GM23338 (cell line): Measurements from ENCODE around the gene ZNF561. TPM values are rescaled to one million over a fixed set of nuclear protein-coding genes. Genes with fewer than 3 reads are reported as not detected.

Source experiments
- ATAC-seq: fragments of 200-7000 bp; cut with Tn5 transposase; 3 replicates; pipeline ENCODE4 v1.9.1; 2020
- DNase-seq: peaks from one replicate; pipeline ENCODE4 v3.0.0-alpha.2; 2015; ENCODE audit warnings: low spot score
- H2AFZ ChIP-seq: fragments of 200-600 bp; sonication (generic); 2 replicates; pipeline ENCODE4 v1.8.0; 2016; ENCODE audit warnings: antibody characterized with exemption, mild to moderate bottlenecking, moderate library complexity
- H3F3A ChIP-seq: fragments of 200-600 bp; sonication (generic); replicated peaks from 2 replicates; pipeline ENCODE4 v1.8.0; 2017; ENCODE audit warnings: antibody characterized with exemption, mixed run types, low read depth
- H3K27ac ChIP-seq: fragments of 200-600 bp; sonication (generic); 2 replicates; pipeline ENCODE4 v1.6.1; 2016; ENCODE audit warnings: low read depth
- H3K27me3 ChIP-seq: fragments of 200-600 bp; sonication (generic); 2 replicates; pipeline ENCODE4 v1.8.0; 2016; ENCODE audit warnings: mild to moderate bottlenecking, mixed run types, moderate library complexity; ENCODE audit not compliant: insufficient read depth
- H3K36me3 ChIP-seq: fragments of 200-600 bp; sonication (generic); 2 replicates; pipeline ENCODE4 v1.8.0; 2016; ENCODE audit warnings: mild to moderate bottlenecking; ENCODE audit not compliant: insufficient read depth
- H3K4me1 ChIP-seq: fragments of 200-600 bp; sonication (generic); 2 replicates; pipeline ENCODE4 v1.8.0; 2016; ENCODE audit warnings: mild to moderate bottlenecking, moderate library complexity; ENCODE audit not compliant: insufficient read depth
- H3K4me2 ChIP-seq: fragments of 200-600 bp; sonication (generic); 2 replicates; pipeline ENCODE4 v1.7.1; 2017; ENCODE audit warnings: mixed run types
- H3K4me3 ChIP-seq: fragments of 200-600 bp; sonication (generic); 2 replicates; pipeline ENCODE4 v1.6.1; 2016; ENCODE audit warnings: mixed run types
- H3K79me2 ChIP-seq: fragments of 200-600 bp; sonication (generic); replicated peaks from 2 replicates; pipeline ENCODE4 v1.8.0; 2017; ENCODE audit warnings: mild to moderate bottlenecking; ENCODE audit not compliant: insufficient read depth
- H3K9me2 ChIP-seq: fragments of 200-600 bp; sonication (generic); 2 replicates; pipeline ENCODE4 v1.8.0; 2017; ENCODE audit not compliant: insufficient read depth
- H4K20me1 ChIP-seq: fragments of 200-600 bp; sonication (generic); replicated peaks from 2 replicates; pipeline ENCODE4 v1.8.0; 2017; ENCODE audit warnings: mild to moderate bottlenecking; ENCODE audit not compliant: insufficient read depth
- H3K27ac Mint-ChIP-seq: 2 replicates; pipeline ENCODE4 v1.8.0; 2020; ENCODE audit warnings: inconsistent platforms, mild to moderate bottlenecking, moderate library complexity, mixed read lengths
- H3K27me3 Mint-ChIP-seq: 3 replicates; pipeline ENCODE4 v1.8.0; 2022; ENCODE audit warnings: low read depth, mild to moderate bottlenecking, moderate library complexity, mixed read lengths, inconsistent platforms; ENCODE audit not compliant: insufficient read depth, poor library complexity
- H3K36me3 Mint-ChIP-seq: 3 replicates; pipeline ENCODE4 v1.8.0; 2021; ENCODE audit warnings: low read depth, mild to moderate bottlenecking, inconsistent platforms, moderate library complexity, mixed read lengths
- H3K4me1 Mint-ChIP-seq: 3 replicates; pipeline ENCODE4 v1.8.0; 2020; ENCODE audit warnings: mild to moderate bottlenecking, inconsistent platforms, mixed read lengths
- H3K4me3 Mint-ChIP-seq: 3 replicates; pipeline ENCODE4 v1.8.0; 2021; ENCODE audit warnings: moderate library complexity, mild to moderate bottlenecking, inconsistent platforms, mixed read lengths
- H3K9me3 Mint-ChIP-seq: 3 replicates; pipeline ENCODE4 v1.8.0; 2020; ENCODE audit warnings: moderate library complexity, mild to moderate bottlenecking, inconsistent platforms, mixed read lengths
- ETS1 ChIP-seq: IDR thresholded peaks from 2 replicates; pipeline ENCODE4 v1.6.1; 2016; ENCODE audit warnings: antibody characterized with exemption
- EZH2 ChIP-seq: fragments of 200-600 bp; sonication (generic); IDR thresholded peaks from one replicate; pipeline ENCODE4 v1.8.0; 2017; ENCODE audit warnings: antibody characterized with exemption, mild to moderate bottlenecking, low read depth; ENCODE audit not compliant: unreplicated experiment
- EZH2phosphoT487 ChIP-seq: fragments of 200-600 bp; sonication (generic); IDR thresholded peaks from one replicate; pipeline ENCODE4 v1.8.1; 2018; ENCODE audit warnings: antibody characterized with exemption; ENCODE audit not compliant: unreplicated experiment
- NANOG ChIP-seq: IDR thresholded peaks from 2 replicates; pipeline ENCODE4 v1.6.1; 2016; ENCODE audit warnings: antibody characterized with exemption, borderline replicate concordance
- POLR2AphosphoS5 ChIP-seq: IDR thresholded peaks from 2 replicates; pipeline ENCODE4 v1.6.1; 2016; ENCODE audit warnings: antibody characterized with exemption, low read depth
- REST ChIP-seq: IDR thresholded peaks from one replicate; pipeline ENCODE4 v1.6.1; 2018; ENCODE audit warnings: antibody characterized with exemption; ENCODE audit not compliant: unreplicated experiment
- STAT1 ChIP-seq: IDR thresholded peaks from one replicate; pipeline ENCODE4 v1.6.1; 2016; ENCODE audit warnings: antibody characterized with exemption; ENCODE audit not compliant: unreplicated experiment
- ZNF114 ChIP-seq: fragments of 250-450 bp; sonication (Bioruptor Pico); IDR thresholded peaks from 2 replicates; pipeline ENCODE4 v1.5.0; 2020; ENCODE audit warnings: mild to moderate bottlenecking, moderate library complexity
- ZNF331 ChIP-seq: fragments of 250-450 bp; sonication (Bioruptor Pico); IDR thresholded peaks from 2 replicates; pipeline ENCODE4 v1.5.0; 2020; ENCODE audit warnings: low read depth, mild to moderate bottlenecking, moderate library complexity
- ZNF462 ChIP-seq: fragments of 250-450 bp; sonication (Bioruptor Pico); IDR thresholded peaks from 2 replicates; pipeline ENCODE4 v1.5.0; 2020; ENCODE audit warnings: mild to moderate bottlenecking, moderate library complexity
- polyA plus RNA-seq: library from polyadenylated mRNA; unstranded; fragments of >200 nt; fragmentation: Nextera tagmentation; extraction: Ambion mirVana; gene quantifications from 2 replicates; pipeline ENCODE4 v1.2.1, GENCODE V29; 2016
- total RNA-seq: library from RNA; depleted of rRNA; stranded (reverse); fragments of >200 nt; shearing (Covaris generic); gene quantifications from 2 replicates; pipeline ENCODE4 v1.2.3, GENCODE V29; 2014

Gene ZNF561
- total and polyA plus RNA-seq, 2 experiments from 2014 or later, result 22.7 to 71.1 TPM

- H3K36me3 ChIP-seq, result peaks cover 7% of the 10 kb centered on the region; the same call in 1 of the 2 replicates
- H3K9me3 Mint-ChIP-seq, result no peaks in the 10 kb centered on the region
- TF ChIP-seq POLR2AphosphoS5 (no peak), EZH2phosphoT487 (no peak), ZNF331 (CRISPR knock-in tag) (no peak), EZH2 (no peak), ETS1 (no peak), NANOG (no peak), STAT1 (no peak)
- no peak overlapping the region for H3K27ac ChIP-seq
- no peak overlapping the region for H3K4me3 ChIP-seq
- H4K20me1 ChIP-seq, result no peaks in the 10 kb centered on the region
- ATAC-seq (no peak), DNase-seq (no peak)
- peaks cover 29% of the 10 kb centered on the region for H3K36me3 Mint-ChIP-seq
- H2AFZ ChIP-seq, result no peak overlapping the region
- H3K27me3 Mint-ChIP-seq, result peaks cover 2% of the 10 kb centered on the region
- H3K79me2 ChIP-seq, result no peaks in the 10 kb centered on the region
- H3K9me2 ChIP-seq, result no peaks in the 10 kb centered on the region; the same call in 1 of the 2 replicates
- H3K4me1 Mint-ChIP-seq, result peaks cover 10% of the 10 kb centered on the region
- H3K4me3 Mint-ChIP-seq, result no peak overlapping the region
- no peaks in the 10 kb centered on the region for H3F3A ChIP-seq
- no peak overlapping the region for H3K4me2 ChIP-seq
- H3K27ac Mint-ChIP-seq, result no peak overlapping the region
- no peaks in the 10 kb centered on the region for H3K4me1 ChIP-seq
- no peaks in the 10 kb centered on the region for H3K27me3 ChIP-seq
Measured at GRCh38 chr19:9636018-9636417, 15.0 kb upstream of the ZNF561 start.

GRCh38 chr19:9627856-9628255, 6.8 kb upstream of the ZNF561 start:
- peaks cover 27% of the 10 kb centered on the region for H3K36me3 Mint-ChIP-seq
- peak overlapping the region; percentile 73 for H3K27ac Mint-ChIP-seq
- Histone ChIP-seq H3K27me3 (no peaks in the 10 kb centered on the region), H3K9me2 (no peaks in the 10 kb centered on the region), H3F3A (no peaks in the 10 kb centered on the region), H4K20me1 (no peaks in the 10 kb centered on the region), H3K27ac (no peak overlapping the region), H3K4me3 (no peak overlapping the region), H2AFZ (no peak overlapping the region), H3K4me2 (no peak overlapping the region), H3K36me3 (0 out of 2 replicates have a peak, but pooled peaks cover 3% of the 10 kb centered on the region), H3K79me2 (peaks cover 9% of the 10 kb centered on the region; the same call in 1 of the 2 replicates), H3K4me1 (peaks cover 7% of the 10 kb centered on the region; the same call in 1 of the 2 replicates)
- H3K4me3 Mint-ChIP-seq, result no peak overlapping the region
- DNase-seq (no peak), ATAC-seq (no peak)
- no peaks in the 10 kb centered on the region for H3K27me3 Mint-ChIP-seq
- no peaks in the 10 kb centered on the region; the same call in 2 of the 3 replicates for H3K9me3 Mint-ChIP-seq
- H3K4me1 Mint-ChIP-seq, result peaks cover 15% of the 10 kb centered on the region
- TF ChIP-seq ZNF331 (CRISPR knock-in tag) (no peak), STAT1 (no peak), EZH2phosphoT487 (no peak), REST (no peak), ZNF114 (CRISPR knock-in tag) (no peak), ETS1 (no peak), EZH2 (no peak), ZNF462 (CRISPR knock-in tag) (no peak)
